Lower leg skin (tissue), 4 donors: ENCODE measurements around the gene GCM1. TPM values are rescaled to one million over a fixed set of nuclear protein-coding genes. Genes with fewer than 3 reads are reported as not detected.
A peak's percentile ranks its signal among the peaks of the same experiment; 100 is the strongest.

ENCODE experiments used
- DNase-seq, 2 donors: peaks; one replicate each; pipeline ENCODE4 v3.0.0-alpha.2; 2019; ENCODE audit warnings: low spot score in 2 of 2
- H3K4me3 ChIP-seq: fragments of 200-600 bp; sonication (generic); 2 replicates; pipeline ENCODE4 v1.5.1; 2017; ENCODE audit warnings: mild to moderate bottlenecking, low read depth; ENCODE audit not compliant: poor library complexity, severe bottlenecking
- POLR2A ChIP-seq, 2 donors: fragments of 450-650 bp; IDR thresholded peaks; one replicate each; pipeline ENCODE4 v1.6.1; 2016 to 2017; ENCODE audit warnings: antibody characterized with exemption in 2 of 2, mild to moderate bottlenecking in 1 of 2, moderate library complexity in 1 of 2
- WGBS, 2 donors: methylation state at CpG; one replicate each; pipeline ENCODE4 v1.1.5; 2018; 5-methylcytosine and 5-hydroxymethylcytosine counted together
- intact Hi-C: fragments of 100-400 bp; cut with DNase I; formaldehyde crosslinking; loops from one replicate; pipeline ENCODE4 v1.15.0; 2023; ENCODE audit warnings: low total_unique reads
- total RNA-seq, 4 donors: library from RNA; depleted of rRNA; stranded (reverse); fragments of >200 nt; gene quantifications; one replicate each; pipeline ENCODE4 v1.1.0, GENCODE V29; 2016
- TF ChIP-seq, protein P1 (sequence below), 3 donors: fragments of 450-650 bp; IDR thresholded peaks; one replicate each; pipeline ENCODE4 v1.5.1; 2016; ENCODE audit warnings: antibody characterized with exemption in 3 of 3, mild to moderate bottlenecking in 3 of 3, moderate library complexity in 2 of 3

The GCM1 gene
- total RNA-seq, 4 donors from 2014 or later: not detected

DNA sequence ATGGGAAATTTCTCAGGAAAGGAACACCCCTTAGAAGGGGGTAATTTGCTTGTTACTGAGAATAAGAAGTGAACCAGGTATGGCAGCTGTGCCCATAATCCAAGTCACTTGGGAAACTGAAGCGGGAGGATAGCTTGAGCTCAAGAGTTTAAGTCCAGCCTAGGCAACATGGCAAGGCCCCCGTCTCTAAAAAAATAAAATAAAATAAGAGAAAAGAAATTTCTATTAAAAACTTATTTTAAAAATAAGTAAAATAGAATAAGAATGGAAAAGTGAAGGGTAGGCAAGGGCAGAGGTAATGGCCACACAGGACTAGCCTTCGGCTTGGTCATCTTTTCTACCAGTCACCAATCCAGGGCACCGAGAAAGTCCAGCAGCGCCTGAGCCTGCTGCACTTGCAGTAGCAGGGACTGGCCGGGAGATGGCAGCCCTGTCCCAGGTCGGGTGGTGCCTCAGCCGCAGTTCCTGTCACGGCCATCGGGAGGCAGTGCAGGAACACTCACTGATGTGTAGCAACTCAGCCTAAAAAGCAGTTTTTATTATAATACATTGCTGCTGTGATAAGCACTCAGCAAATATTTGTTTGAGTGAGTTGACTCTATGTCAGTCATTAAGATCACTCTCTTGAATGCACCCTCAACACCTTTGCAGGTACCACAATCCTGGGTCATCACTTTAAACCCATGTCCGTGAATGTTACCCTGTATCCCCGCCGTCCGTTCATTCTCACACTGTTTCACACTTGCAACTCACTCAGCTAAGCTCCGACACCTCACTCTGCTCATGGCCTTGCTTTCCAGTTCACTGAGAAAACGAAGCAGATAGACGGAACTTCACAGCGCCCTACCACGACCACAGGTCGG lies 23.2 kb upstream of the GCM1 start:
- no peak overlapping the region for H3K4me3 ChIP-seq
- peak; percentile 80 to 97 for DNase-seq
- WGBS, 2 donors: 54 to 55% methylated on average over 20 of the region's 20 CpGs
- TF ChIP-seq POLR2A (IDR thresholded peaks at IDR 0.05): no peak
- TF ChIP-seq, protein P1, sequence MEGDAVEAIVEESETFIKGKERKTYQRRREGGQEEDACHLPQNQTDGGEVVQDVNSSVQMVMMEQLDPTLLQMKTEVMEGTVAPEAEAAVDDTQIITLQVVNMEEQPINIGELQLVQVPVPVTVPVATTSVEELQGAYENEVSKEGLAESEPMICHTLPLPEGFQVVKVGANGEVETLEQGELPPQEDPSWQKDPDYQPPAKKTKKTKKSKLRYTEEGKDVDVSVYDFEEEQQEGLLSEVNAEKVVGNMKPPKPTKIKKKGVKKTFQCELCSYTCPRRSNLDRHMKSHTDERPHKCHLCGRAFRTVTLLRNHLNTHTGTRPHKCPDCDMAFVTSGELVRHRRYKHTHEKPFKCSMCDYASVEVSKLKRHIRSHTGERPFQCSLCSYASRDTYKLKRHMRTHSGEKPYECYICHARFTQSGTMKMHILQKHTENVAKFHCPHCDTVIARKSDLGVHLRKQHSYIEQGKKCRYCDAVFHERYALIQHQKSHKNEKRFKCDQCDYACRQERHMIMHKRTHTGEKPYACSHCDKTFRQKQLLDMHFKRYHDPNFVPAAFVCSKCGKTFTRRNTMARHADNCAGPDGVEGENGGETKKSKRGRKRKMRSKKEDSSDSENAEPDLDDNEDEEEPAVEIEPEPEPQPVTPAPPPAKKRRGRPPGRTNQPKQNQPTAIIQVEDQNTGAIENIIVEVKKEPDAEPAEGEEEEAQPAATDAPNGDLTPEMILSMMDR (IDR thresholded peaks at IDR 0.05): peak in 2 of 3 donors; percentile 98 to 100
- intact Hi-C loops: loop anchor here (5.0 kb wide), 1 partner anchor 265 kb away; no protein-coding TSS in a partner anchor

GRCh38 chr6:53168516-53169267 lies 20.1 kb upstream of the GCM1 start:
- intact Hi-C loops: loop anchor here (5.0 kb wide), 1 partner anchor 314 kb away; no protein-coding TSS in a partner anchor
- 81 to 92% methylated on average over 4 of the region's 4 CpGs for WGBS, 2 donors
- TF ChIP-seq, protein P1 (IDR thresholded peaks at IDR 0.05): no peak
- no peak for TF ChIP-seq POLR2A (IDR thresholded peaks at IDR 0.05)

DNA sequence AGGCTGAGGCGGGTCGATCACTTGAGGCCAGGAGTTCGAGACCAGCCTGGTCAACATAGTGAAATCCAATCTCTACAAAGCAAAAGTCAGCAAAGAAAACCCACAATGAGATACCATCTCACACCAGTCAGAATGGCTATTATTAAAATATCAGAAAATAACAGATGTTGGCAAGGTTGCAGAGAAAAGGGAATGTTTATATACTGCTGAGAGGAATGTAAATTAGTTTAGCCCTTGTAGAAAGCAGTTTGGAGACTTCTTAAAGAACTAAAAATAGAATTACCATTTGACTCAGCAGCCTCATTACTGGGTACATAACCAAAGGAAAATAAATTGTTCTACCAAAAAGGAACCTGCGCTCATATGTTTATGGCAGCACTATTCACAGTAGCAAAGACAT lies 16.7 kb upstream of the GCM1 start:
- intact Hi-C loops: loop anchor here (5.0 kb wide), 1 partner anchor 317 kb away; no protein-coding TSS in a partner anchor
- 91 to 92% methylated on average over 4 of the region's 4 CpGs for WGBS, 2 donors
- TF ChIP-seq, protein P1 (IDR thresholded peaks at IDR 0.05): no peak
- no peak for TF ChIP-seq POLR2A (IDR thresholded peaks at IDR 0.05)
- no peak overlapping the region for H3K4me3 ChIP-seq
- DNase-seq: no peak

More at GRCh38 chr6:53168516-53169267, 20.1 kb upstream of the GCM1 start:
- no peak overlapping the region for H3K4me3 ChIP-seq
- no peak for DNase-seq

- H3K4me3 ChIP-seq: no peak overlapping the region
- intact Hi-C loops: no loop called here
- 38 to 65% methylated on average over 1 of the region's 1 CpG for WGBS, 2 donors
- DNase-seq: no peak
- TF ChIP-seq POLR2A (IDR thresholded peaks at IDR 0.05): no peak
- TF ChIP-seq, protein P1 (IDR thresholded peaks at IDR 0.05): no peak
Measured at GRCh38 chr6:53162606-53163005, 14.0 kb upstream of the GCM1 start.

- TF ChIP-seq, protein P1 (IDR thresholded peaks at IDR 0.05): no peak
- no peak for TF ChIP-seq POLR2A (IDR thresholded peaks at IDR 0.05)
Measured at GRCh38 chr6:53161481-53162009, 12.9 kb upstream of the GCM1 start.

More at GRCh38 chr6:53161481-53162009, 12.9 kb upstream of the GCM1 start:
- no peak for DNase-seq
- 67 to 76% methylated on average over 3 of the region's 3 CpGs for WGBS, 2 donors
- intact Hi-C loops: no loop called here
- no peak overlapping the region for H3K4me3 ChIP-seq
